ENCODE data around the gene GPATCH8.

- TF ChIP-seq CTCF (conservative IDR thresholded peaks at IDR 0.05 in 1 of 2, IDR thresholded peaks at IDR 0.05 in 1 of 2; ENCODE audit: low read depth in 1 of 2, low read length in 2 of 2), result no peak
- no peak for TF ChIP-seq EZH2 (IDR thresholded peaks at IDR 0.05; ENCODE audit: low read length, missing control alignments)
Observed at GRCh38 chr17:44493339-44493738, 9.9 kb downstream of the GPATCH8 start.

Measured in fibroblast of lung (primary cell).